Panc1 (cell line): Measurements from ENCODE around the gene OR8K5.

ENCODE experiments used
- TF ChIP-seq, protein P1 (sequence below), 2 experiments: IDR thresholded peaks; 2 replicates each; pipeline ENCODE4 v1.6.1; 2011 to 2012; ENCODE audit warnings: low read depth in 2 of 2, control low read depth in 1 of 2, low read length in 1 of 2, mild to moderate bottlenecking in 1 of 2, moderate library complexity in 1 of 2; ENCODE audit not compliant: insufficient read depth in 1 of 2
- TF ChIP-seq, protein P2 (sequence below): fragments of 450-650 bp; IDR thresholded peaks from 2 replicates; pipeline ENCODE4 v1.5.1; 2017; ENCODE audit warnings: mild to moderate bottlenecking

DNA sequence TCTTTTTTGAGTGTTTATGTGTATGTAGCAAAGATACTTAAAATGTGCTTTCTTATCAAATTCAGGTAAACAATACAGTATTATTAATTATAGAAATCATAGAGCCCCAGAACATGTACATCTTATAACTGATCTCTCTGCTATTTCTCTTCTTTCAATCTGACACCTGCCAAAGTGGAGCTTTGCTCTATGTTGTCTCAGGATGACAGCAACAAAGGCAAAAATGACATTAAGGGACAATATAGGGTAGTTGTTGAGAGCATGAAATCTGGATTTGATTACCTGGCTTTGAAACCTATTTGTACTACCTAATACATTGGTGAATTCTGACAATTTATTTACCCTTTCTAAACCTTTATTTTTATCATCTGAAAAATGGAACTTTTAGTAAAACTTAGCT lies 23.3 kb upstream of the OR8K5 start:
- TF ChIP-seq, protein P1, sequence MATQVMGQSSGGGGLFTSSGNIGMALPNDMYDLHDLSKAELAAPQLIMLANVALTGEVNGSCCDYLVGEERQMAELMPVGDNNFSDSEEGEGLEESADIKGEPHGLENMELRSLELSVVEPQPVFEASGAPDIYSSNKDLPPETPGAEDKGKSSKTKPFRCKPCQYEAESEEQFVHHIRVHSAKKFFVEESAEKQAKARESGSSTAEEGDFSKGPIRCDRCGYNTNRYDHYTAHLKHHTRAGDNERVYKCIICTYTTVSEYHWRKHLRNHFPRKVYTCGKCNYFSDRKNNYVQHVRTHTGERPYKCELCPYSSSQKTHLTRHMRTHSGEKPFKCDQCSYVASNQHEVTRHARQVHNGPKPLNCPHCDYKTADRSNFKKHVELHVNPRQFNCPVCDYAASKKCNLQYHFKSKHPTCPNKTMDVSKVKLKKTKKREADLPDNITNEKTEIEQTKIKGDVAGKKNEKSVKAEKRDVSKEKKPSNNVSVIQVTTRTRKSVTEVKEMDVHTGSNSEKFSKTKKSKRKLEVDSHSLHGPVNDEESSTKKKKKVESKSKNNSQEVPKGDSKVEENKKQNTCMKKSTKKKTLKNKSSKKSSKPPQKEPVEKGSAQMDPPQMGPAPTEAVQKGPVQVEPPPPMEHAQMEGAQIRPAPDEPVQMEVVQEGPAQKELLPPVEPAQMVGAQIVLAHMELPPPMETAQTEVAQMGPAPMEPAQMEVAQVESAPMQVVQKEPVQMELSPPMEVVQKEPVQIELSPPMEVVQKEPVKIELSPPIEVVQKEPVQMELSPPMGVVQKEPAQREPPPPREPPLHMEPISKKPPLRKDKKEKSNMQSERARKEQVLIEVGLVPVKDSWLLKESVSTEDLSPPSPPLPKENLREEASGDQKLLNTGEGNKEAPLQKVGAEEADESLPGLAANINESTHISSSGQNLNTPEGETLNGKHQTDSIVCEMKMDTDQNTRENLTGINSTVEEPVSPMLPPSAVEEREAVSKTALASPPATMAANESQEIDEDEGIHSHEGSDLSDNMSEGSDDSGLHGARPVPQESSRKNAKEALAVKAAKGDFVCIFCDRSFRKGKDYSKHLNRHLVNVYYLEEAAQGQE (IDR thresholded peaks at IDR 0.05; ENCODE audit: insufficient read depth in 1 of 2, low read depth in 2 of 2, low read length in 1 of 2), result no peak
- TF ChIP-seq, protein P2, sequence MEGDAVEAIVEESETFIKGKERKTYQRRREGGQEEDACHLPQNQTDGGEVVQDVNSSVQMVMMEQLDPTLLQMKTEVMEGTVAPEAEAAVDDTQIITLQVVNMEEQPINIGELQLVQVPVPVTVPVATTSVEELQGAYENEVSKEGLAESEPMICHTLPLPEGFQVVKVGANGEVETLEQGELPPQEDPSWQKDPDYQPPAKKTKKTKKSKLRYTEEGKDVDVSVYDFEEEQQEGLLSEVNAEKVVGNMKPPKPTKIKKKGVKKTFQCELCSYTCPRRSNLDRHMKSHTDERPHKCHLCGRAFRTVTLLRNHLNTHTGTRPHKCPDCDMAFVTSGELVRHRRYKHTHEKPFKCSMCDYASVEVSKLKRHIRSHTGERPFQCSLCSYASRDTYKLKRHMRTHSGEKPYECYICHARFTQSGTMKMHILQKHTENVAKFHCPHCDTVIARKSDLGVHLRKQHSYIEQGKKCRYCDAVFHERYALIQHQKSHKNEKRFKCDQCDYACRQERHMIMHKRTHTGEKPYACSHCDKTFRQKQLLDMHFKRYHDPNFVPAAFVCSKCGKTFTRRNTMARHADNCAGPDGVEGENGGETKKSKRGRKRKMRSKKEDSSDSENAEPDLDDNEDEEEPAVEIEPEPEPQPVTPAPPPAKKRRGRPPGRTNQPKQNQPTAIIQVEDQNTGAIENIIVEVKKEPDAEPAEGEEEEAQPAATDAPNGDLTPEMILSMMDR, result no peak
